Measurements from ENCODE around the gene TIMM50. TPM values are rescaled to one million over a fixed set of nuclear protein-coding genes. Genes with fewer than 3 reads are reported as not detected.

Gene TIMM50
- total and polyA plus RNA-seq, 2 of the 13 experiments (the other 11 are each of a cell fraction or from before 2014, with no cell fraction given): 91.1 to 92.5 TPM

GRCh38 chr19:39445196-39446111 is 35.2 kb upstream of the TIMM50 start, which contains the start of gene SUPT5H (continued):
- no peak for TF ChIP-seq ZNF367 (CRISPR knock-in tag; IDR thresholded peaks at IDR 0.05; ENCODE audit: borderline replicate concordance)
- TF ChIP-seq TFDP2 (CRISPR knock-in tag; IDR thresholded peaks at IDR 0.05): peak; percentile 85
- TF ChIP-seq PPARG (CRISPR knock-in tag; conservative IDR thresholded peaks at IDR 0.05): peak; percentile 70
- TF ChIP-seq MNT (IDR thresholded peaks at IDR 0.05): peak; percentile 62
- TF ChIP-seq MXD1 (CRISPR knock-in tag; IDR thresholded peaks at IDR 0.05): peak; percentile 88; the same call in 1 of the 2 replicates
- peak; percentile 92 for TF ChIP-seq ZNF850 (CRISPR knock-in tag; conservative IDR thresholded peaks at IDR 0.05)
- TF ChIP-seq BHLHE40 (IDR thresholded peaks at IDR 0.05; ENCODE audit: low read length): peak; percentile 83
- no peak for TF ChIP-seq RNF219 (CRISPR knock-in tag; IDR thresholded peaks at IDR 0.05)
- 0 out of 2 replicates have a peak, but pooled peaks have one; percentile 11 for TF ChIP-seq ZNF234 (CRISPR knock-in tag; conservative IDR thresholded peaks at IDR 0.05)
- peak; percentile 69; the same call in 1 of the 2 replicates for TF ChIP-seq ZNF788 (CRISPR knock-in tag; IDR thresholded peaks at IDR 0.05; ENCODE audit: borderline replicate concordance)
- TF ChIP-seq ZNF615 (CRISPR knock-in tag; IDR thresholded peaks at IDR 0.05; ENCODE audit: borderline replicate concordance): 0 out of 2 replicates have a peak, but pooled peaks have one; percentile 29
- peak; percentile 93 for TF ChIP-seq ZNF619 (CRISPR knock-in tag; IDR thresholded peaks at IDR 0.05)
- peak; percentile 48; the same call in 1 of the 2 replicates for TF ChIP-seq REPIN1 (CRISPR knock-in tag; IDR thresholded peaks at IDR 0.05; ENCODE audit: borderline replicate concordance, low read depth)
- TF ChIP-seq ZNF7 (CRISPR knock-in tag; IDR thresholded peaks at IDR 0.05): no peak; the same call in 1 of the 2 replicates
- TF ChIP-seq HBP1 (CRISPR knock-in tag; IDR thresholded peaks at IDR 0.05; ENCODE audit: low read depth): peak; percentile 67; the same call in 1 of the 2 replicates
- peak; percentile 71 for TF ChIP-seq ZNF441 (CRISPR knock-in tag; IDR thresholded peaks at IDR 0.05; ENCODE audit: borderline replicate concordance)
- TF ChIP-seq CREB3 (CRISPR knock-in tag; IDR thresholded peaks at IDR 0.05): 0 out of 2 replicates have a peak, but pooled peaks have one; percentile 3
- TF ChIP-seq THAP7 (CRISPR knock-in tag; IDR thresholded peaks at IDR 0.05): peak; percentile 100
- TF ChIP-seq SP4 (CRISPR knock-in tag; IDR thresholded peaks at IDR 0.05): peak; percentile 74; the same call in 1 of the 2 replicates

Measured in HepG2 (cell line).